HG03095 (cell line): ENCODE results near the gene CNTN6.
"Not testable (repeated sequence)": the region's sequence is repeated elsewhere in the genome, so short reads cannot be mapped to it uniquely, and the experiment has no call there.

ENCODE experiments used
- ATAC-seq: cut with Tn5 transposase; IDR thresholded peaks from one replicate; pipeline ENCODE4 v1.9.1; 2021; ENCODE audit warnings: moderate library complexity; ENCODE audit not compliant: unreplicated experiment

The CNTN6 gene

DNA sequence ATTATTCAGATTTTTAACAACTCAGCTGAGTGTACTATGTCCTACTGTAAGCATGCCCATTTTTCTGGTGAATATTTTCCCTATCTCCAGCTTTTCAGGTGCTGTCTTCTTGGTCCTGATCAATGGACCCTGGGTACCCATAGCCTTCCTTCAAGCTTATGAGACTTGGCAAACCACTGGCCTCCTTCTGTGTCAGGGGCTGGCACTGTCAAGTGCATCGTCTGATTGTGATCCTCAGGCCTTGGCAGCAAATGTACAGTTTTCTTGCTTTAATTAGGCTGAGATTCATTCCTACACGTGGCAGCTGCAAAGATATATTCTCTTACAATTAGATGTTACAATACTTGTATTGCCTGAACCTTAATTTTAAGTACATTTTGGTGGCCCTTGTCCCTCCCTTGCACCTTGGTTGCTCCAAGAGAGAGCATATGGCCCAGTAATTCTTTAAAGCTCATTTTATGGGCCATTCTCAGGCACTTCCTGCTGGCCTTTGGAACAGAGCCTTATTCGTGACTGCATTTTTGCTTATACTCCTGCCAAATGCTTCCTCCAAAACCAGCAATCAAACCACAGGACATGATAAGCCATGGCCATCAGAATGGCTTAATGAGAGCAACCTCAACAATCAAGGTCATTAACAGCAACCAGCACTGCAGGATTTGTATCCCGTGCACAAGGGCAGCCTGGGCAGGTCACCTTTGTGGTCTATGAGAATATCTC, 179.9 kb downstream of the CNTN6 start:
- ATAC-seq: no peak

- ATAC-seq: no peak
Measured at GRCh38 chr3:1275495-1275894, 182.7 kb downstream of the CNTN6 start.

DNA sequence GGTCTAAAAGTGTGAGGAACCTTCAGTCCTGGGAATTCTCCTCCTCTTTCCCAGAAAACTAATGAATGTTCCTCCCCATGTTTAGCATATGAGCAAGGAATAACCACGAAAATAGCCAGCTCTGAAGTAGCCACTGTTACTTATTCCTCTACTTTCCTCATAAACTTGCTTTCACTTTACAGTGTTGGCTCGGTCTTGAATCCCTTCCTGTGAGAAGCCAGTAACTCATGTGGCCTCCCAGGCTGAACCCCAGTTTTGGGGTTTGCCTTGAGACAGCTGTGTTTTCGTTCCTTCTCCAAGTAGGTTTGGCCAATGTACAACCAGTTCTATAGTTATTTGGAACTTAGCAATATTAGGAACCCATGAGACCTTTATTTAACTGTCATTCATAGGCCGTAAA, 195.0 kb downstream of the CNTN6 start:
- ATAC-seq: no peak

DNA sequence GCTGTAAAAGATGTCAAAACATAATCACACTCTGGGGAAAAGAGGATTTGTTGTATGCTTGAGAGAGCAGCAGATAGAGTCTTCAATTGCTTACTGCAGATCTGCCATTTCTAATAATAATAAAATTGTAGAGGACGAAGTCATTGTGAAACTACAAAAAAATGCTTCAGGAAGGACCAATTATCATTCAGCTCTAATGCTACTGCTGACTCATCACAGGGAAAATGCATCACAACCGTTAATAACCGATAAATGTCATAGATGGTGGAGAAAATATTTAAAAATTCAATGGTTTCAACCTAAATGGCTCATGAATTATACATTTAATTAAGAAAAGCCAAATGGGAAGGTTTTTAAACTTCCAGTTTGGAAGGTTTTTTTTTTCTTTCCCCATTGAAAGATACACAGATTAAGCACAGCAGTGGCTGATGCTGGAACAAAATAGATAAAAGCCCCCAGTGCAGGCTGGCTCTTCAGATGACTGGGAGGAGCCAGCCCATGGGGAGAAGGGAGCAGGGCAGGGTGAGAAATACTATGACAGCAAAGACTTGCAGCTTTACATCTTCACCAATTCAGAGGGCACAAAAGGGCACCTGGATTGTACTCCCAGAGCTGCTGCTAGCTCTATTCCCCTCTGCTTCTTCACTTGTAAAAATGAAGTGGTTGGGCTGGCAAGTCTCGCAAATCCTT, 196.1 kb downstream of the CNTN6 start:
- ATAC-seq: no peak

- ATAC-seq: no peak
Measured at GRCh38 chr3:1292571-1293071, 199.8 kb downstream of the CNTN6 start.

DNA sequence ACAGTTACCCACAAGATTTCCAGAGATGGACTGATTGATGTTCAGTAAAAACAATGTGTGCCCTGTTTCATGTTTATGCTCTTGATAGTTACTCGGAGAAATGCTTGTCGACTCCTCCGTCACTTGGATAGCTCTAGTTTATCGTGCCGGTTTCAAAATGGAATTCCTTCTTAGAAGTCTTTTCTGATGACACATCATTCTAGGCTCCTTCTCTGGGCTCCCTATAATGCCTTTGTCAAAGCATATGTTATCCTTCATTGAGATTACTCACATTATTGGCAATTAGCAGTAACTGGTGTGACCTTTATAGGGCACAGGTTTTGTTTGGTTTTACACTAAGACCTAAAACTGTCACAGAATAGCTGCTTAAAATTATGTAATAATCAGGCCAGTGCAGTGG, 201.8 kb downstream of the CNTN6 start:
- no peak for ATAC-seq

- ATAC-seq: no peak
Measured at GRCh38 chr3:1318296-1319005, 225.6 kb downstream of the CNTN6 start.

DNA sequence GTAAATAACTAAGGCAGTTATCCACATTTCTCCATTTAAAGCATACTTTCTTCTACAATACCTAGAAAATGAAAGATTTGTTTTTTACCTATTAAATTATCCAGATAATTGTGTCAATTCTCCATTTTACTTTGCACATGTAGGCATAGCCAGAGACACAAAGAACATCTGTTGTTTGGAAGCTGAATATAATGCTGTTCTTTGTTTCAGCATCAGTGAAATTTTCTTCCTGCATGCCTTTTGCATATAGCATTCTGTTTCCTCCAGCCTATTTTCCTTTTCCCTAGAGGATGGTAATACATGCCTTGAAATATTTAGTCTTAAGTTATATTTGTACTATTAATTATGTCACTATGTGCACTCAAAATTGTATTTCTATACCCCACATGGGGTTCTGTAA, 233.7 kb downstream of the CNTN6 start:
- ATAC-seq: no peak

DNA sequence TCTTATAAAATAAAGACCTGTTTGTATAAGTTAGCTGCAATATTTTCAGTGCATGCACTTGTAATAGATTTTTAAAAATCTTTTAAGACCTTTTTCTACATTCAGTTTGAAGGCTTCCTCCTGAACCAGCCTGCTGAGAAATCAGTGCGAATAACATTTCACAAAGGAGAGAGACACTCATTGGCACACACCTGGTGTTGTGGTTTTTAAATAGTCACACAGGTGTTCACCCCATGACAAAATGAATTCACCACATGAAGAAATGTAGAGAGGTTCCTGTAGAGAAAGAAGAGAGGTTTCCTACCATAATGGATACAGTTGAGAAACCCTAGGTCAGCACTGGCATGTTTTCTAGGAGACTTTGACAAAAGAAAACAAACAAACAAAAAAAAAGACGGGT, 237.3 kb downstream of the CNTN6 start:
- no peak for ATAC-seq

DNA sequence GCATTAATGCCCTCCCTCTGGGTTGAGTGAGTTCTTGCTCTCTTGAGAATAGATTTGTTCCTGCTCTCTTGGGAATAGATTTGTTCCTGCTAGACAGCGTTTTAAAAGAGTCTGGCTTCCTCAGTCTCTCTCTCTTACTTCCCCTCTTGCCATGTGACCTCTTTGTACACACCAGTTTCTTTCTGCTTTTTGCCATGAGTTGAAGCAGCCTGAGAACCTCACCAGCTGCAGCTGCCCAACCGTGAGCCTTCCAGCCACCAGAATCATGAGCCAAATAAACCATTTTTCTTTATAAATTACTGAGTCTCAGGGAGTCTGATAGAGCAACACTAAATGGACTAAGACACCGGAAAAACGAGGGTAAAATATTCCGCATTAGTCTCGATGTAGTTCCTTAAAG, 253.6 kb downstream of the CNTN6 start:
- no peak for ATAC-seq

DNA sequence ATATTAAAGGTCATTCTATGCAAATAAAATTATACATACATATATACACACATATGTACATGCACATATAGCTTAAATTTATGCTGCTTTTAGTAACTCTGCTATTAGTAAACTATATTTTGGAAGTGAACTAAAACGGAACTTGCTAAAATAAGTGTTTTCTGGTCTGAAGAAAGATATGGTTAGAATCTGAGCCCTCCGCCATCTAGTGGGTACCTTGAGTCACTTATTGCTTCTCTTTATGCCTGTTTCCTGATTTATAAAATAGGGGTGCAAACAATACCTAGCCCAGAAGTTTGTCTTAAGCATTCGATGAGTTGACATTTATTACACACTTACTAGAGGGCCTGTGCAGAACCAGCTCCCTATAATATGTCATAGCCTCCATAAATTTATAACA, 255.7 kb downstream of the CNTN6 start:
- no peak for ATAC-seq

- no peak for ATAC-seq
Measured at GRCh38 chr3:1350885-1351284, 258.1 kb downstream of the CNTN6 start.

DNA sequence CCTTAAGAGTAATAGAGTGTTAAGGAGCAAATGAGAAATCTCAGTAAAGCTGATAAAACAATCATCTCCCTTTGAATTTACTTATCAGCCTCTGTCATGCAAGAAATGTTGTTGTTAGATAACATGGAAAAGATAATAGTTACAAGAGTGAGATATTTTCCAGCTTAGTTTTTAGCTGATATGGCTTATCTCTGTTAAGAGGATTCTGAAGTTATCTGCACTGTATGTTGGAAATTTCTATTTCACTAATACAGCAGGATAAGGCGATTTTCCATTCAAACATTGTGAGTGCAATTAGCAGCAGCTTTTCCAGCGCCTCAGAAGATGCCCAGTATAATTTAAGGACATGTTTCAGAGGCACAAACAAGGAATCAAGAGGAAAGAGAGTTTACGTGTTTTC, 262.9 kb downstream of the CNTN6 start:
- no peak for ATAC-seq

DNA sequence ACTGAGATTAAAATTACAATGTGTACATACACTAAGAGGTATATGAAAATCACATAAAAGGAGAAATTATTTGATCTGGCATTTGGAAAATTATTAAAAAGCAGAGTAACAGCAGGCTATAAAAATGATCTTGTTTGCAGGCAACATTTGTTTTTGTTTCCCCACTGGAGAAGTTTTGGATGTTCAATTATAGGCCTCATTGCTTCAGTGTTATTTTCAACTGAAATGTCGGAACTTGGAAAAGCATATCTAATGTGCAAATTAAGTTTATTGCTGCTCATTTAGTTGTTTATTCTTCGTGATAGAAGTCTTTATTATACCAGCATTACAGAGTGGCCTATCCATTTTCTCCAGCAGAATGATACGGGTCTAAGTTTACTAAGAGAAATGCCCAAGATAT, 263.3 kb downstream of the CNTN6 start:
- no peak for ATAC-seq

DNA sequence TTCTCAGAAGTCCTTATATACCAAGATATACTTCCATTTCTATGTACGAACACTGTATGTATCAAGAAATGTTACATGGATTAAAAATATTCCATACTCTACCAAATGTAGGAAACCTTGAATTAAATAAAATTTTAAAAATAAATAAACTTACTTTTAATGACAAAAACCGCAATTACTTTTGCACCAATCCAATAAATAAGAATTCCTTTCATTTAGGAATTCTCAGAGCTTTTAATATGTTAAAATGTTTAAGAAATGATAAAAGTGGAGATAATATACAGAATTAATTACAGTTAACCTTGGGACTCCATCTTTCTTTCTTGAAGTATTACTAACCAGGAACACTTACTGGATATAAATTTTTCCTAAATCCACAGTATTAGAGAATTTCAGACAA, 272.7 kb downstream of the CNTN6 start:
- no peak for ATAC-seq

DNA sequence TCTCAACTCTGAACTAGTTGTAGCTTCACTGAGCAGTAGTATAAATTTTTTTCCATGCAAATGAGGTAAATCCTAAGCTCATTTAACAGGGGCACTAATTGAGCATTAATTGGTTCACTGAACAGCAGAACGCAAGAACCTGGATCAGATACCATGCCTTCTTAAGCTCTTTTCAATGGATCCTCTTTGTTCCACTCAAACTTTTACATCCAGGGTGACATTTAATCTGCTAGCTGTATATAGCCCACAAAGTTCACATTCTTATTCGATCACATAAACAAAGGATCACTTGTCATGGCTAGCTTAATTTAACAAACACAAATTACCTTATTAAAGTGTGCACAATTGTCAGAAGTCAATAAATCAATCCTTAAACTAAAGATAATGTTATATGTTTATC, 281.6 kb downstream of the CNTN6 start:
- ATAC-seq: no peak

- no peak for ATAC-seq
Measured at GRCh38 chr3:1375145-1375544, 282.3 kb downstream of the CNTN6 start.

- peak; percentile 84 for ATAC-seq
Measured at GRCh38 chr3:1380926-1381646, 288.3 kb downstream of the CNTN6 start.

DNA sequence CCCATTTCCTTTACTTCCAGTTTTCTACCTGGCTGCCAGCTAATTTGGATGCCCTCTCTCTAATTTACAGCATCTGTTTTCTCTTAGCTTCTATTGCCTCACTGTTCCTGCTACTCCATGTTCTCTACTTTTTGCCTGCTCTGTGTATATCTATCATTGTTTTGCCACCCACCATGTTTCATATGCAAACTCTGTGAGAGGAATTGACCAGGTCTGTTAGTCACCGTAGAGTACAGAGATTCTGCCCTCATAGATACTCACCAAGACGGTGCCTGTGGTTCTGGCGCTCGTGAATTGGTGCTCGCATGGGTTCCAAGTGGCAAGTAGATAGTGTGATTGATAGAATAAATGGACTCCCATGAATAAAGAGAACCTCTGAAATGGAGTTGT, 288.8 kb downstream of the CNTN6 start:
- peak; percentile 42 for ATAC-seq

DNA sequence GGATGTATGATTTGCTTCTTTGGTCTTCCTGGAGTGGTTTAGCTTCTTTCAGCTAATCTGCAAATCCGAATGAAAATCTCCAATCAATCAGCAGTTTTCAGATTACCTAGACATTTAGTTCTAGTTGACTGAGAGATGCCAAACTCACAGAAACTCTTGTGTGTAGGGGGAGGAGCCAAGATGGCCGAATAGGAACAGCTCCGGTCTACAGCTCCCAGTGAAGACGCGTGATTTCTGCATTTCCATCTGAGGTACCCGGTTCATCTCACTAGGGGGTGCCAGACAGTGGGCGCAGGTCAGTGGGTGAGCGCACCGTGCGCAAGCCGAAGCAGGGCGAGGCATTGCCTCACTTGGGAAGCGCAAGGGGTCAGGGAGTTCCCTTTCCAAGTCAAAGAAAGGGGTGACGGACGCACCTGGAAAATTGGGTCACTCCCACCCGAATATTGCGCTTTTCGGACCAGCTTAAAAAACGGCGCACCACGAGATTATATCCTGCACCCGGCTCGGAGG, 294.6 kb downstream of the CNTN6 start:
- not testable (repeated sequence) for ATAC-seq

GRCh38 chr3:1394188-1394587, 301.4 kb downstream of the CNTN6 start:
- no peak for ATAC-seq
